ENCODE results near the gene DNAAF8.
"Not testable (repeated sequence)": the region's sequence is repeated elsewhere in the genome, so short reads cannot be mapped to it uniquely, and the experiment has no call there.

The DNAAF8 gene

GRCh38 chr16:4760221-4760910, 26.0 kb downstream of the DNAAF8 start:
- DNase-seq = no peak

GRCh38 chr16:4762205-4762604, 27.9 kb downstream of the DNAAF8 start:
- no peak for DNase-seq

- DNase-seq = no peak
These were observed 29.5 kb downstream of the DNAAF8 start for GRCh38 chr16:4763791-4764190.

- DNase-seq = no peak
These were observed 31.5 kb downstream of the DNAAF8 start for GRCh38 chr16:4765511-4766474.

- DNase-seq = peak; percentile 85
These were observed 32.7 kb downstream of the DNAAF8 start, which contains the start of gene ZNF500 for GRCh38 chr16:4766875-4767628. TSS of gene ZNF500 (minus strand) at chr16:4767162. CDS start at chr16:4765978, 1,184 bp downstream.

GRCh38 chr16:4767872-4768548, 33.7 kb downstream of the DNAAF8 start:
- no peak for DNase-seq

- peak; percentile 90 for DNase-seq
These were observed 34.4 kb downstream of the DNAAF8 start for GRCh38 chr16:4768549-4769305.

GRCh38 chr16:4769306-4769638, 34.9 kb downstream of the DNAAF8 start:
- DNase-seq = no peak

- no peak for DNase-seq
These were observed 37.3 kb downstream of the DNAAF8 start for GRCh38 chr16:4771646-4772045.

- DNase-seq = no peak
These were observed 38.0 kb downstream of the DNAAF8 start for GRCh38 chr16:4772351-4772750.

GRCh38 chr16:4775005-4775404, 40.7 kb downstream of the DNAAF8 start:
- no peak for DNase-seq

GRCh38 chr16:4776141-4776705, 41.9 kb downstream of the DNAAF8 start:
- no peak for DNase-seq

GRCh38 chr16:4777339-4778049, 43.2 kb downstream of the DNAAF8 start:
- DNase-seq = no peak

- no peak for DNase-seq
These were observed 43.7 kb downstream of the DNAAF8 start for GRCh38 chr16:4778050-4778392.

GRCh38 chr16:4780235-4780634, 45.9 kb downstream of the DNAAF8 start:
- DNase-seq = no peak

GRCh38 chr16:4783251-4783950, 49.1 kb downstream of the DNAAF8 start:
- DNase-seq = no peak

GRCh38 chr16:4783951-4784336, 49.6 kb downstream of the DNAAF8 start:
- DNase-seq = no peak

- DNase-seq = not testable (repeated sequence)
These were observed 50.2 kb downstream of the DNAAF8 start for GRCh38 chr16:4784444-4784987.

GRCh38 chr16:4785758-4786433, 51.6 kb downstream of the DNAAF8 start:
- no peak for DNase-seq

Measured in DMS79 treated with DMSO at 0.1 percent for 48 hours (cell line).